ENCODE data around the gene JPT1.
A peak's percentile ranks its signal among the peaks of the same experiment; 100 is the strongest.
"Not testable (repeated sequence)": the region's sequence is repeated elsewhere in the genome, so short reads cannot be mapped to it uniquely, and the experiment has no call there.

JPT1 gene

DNA sequence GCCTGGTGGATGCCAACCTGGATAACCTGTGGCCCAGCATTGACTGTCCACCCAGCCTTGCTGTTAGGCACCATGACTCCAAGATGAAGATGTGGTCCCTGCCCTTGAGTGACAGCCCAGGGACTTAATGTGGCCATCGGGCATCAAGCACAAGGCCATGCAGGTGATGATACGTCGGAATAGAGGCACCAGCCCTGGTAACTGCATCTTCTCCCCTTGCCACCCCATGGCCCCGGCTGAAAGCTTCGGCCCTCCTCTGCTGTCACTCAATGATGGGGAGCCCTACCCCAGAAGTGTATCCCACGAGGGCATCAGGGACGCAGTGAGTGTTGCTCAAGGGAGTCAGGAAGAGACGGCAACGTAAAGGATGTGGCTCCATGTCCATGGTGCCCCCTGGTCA lies 24.7 kb downstream of the JPT1 start:
- DNase-seq: no peak

DNA sequence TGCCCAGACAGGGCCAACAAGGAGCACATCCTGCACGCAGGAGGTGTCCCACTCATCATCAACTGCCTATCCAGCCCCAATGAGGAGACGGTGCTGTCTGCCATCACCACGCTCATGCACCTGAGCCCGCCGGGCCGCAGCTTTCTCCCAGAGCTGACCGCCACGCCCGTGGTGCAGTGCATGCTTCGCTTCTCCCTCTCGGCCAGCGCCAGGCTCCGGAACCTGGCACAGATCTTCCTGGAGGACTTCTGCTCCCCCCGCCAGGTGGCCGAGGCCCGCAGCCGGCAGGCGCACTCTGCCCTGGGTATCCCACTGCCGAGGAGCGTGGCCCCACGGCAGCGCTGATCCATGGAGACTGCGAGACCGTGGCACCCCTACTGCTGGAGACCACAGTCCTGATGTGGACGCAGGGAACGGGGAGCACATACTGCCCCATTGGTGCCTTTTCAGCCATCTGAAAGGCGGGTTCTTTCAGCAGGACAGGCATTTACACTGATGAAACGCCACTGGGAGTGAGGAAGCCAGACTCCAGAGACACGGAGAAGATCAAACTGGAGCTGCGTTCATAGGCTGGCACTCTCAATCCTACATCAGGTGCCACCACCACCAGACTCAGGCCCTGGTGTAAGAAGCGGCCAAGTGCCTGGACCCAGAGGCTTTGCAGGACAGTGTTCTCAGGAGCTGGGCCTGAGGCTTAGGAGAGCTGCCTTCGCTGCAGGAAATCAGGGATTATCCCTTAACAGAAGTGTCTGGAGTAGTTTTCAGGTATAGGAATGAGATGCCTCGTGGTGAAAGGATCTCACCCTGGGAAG lies 25.4 kb downstream of the JPT1 start:
- DNase-seq: no peak

DNA sequence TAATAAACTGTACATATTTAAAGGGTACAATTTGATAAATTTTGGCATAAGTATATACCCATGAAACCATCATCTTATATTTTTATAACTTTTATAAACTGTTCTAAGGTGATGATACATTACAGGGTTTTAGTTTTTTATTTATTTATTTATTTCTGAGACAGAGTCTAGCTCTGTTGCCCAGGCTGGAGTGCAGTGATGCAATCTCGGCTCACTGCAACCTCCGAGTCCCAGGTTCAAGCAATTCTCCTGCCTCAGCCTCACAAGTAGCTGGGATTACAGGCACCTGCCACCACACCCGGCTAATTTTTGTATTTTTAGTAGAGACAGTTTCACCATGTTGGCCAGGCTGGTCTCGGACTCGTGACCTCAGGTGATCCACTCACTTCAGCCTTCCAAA lies 26.4 kb downstream of the JPT1 start:
- not testable (repeated sequence) for DNase-seq

DNA sequence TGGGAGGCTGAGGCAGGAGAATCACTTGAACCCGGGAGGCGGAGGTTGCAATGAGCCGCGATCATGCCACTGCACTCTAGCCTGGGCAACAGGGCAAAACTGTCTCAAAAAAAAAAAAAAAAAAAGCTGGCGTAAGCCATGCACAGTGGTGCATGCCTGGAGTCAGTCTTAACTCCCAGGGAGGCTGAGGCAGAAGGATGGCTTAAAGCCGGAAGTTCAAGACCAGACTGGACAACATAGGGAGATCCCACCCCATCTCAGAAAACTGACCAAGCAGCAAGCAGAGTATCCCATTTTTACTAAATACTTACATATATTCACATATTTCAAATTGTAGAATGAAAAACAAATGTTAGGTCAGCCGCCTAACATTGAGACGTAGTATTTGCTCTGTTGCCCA lies 27.4 kb downstream of the JPT1 start:
- no peak for DNase-seq

DNA sequence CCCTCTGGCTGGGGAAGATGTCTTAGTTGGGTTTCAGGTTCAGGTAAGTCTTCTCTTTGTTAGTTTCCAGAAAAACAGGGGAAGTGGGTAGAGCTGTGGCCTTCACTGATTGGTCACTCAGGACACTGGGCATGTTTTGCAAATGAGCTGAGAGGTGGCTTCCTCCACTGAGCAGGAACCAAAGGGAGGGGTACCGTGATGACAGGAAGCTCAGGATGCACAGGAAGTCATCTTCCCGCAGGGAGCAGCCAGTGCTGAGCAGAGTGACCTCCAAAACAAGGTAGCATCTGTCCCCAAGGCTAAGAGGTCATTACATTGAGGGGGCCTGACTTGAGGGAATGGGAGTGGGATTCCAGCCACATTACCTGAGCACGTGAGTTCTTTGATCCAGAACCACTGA lies 28.3 kb downstream of the JPT1 start:
- no peak for DNase-seq

DNA sequence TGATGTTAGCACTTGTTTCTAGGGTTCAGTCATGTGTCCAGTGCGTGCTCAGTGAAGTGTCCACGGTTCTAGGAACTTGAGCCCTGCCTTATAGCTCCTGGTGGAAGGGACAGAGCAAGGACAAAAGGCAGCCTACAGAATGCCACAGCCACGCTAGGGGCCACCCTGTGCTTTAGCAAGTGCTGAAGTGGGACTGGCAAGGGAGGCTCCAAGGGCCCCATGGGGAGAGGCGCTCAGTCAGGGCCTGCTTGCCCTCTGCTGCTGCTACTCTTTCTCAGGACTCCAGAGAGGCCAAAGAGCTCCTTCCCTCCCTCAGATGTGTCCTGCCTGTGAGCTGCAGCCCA lies 29.5 kb downstream of the JPT1 start:
- no peak for DNase-seq

DNA sequence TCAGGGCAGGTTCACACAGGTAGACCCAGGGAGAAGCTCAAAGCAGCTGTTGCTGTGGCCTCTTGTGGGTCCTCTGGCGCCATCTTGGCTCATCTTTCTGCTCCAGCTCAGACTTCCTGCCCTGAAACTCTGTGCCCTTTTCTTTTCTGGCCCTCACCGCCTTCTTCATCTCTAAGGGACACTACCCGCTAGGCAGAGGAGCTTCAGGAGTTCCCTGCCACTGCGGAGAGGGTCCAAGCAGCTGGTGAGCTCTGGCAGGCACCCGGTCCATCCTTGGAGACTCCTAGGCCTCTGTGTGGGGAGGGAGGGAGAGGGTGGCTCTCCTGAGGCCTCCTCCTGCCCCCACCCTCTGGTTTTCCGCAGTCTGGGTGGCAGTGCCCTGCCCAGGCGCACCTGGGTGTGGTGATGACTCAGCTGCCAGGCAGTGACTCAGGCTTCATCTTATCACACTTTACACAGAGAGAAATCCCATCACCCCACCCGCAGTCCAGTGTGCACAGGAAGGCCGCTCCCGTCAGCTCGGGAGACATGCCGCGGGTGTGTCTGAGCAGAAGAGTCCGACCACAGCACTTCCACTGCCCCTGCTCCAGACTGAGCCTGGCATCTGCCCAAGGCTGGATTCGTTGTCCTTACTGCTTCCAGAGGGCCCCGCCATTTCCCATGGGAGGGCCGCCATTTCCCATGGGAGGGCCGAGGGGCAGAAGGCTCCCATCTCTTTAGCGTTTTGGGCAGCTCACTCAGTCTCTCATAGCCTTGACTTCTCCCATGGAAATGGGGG lies 30.1 kb downstream of the JPT1 start:
- DNase-seq: peak; percentile 48

DNA sequence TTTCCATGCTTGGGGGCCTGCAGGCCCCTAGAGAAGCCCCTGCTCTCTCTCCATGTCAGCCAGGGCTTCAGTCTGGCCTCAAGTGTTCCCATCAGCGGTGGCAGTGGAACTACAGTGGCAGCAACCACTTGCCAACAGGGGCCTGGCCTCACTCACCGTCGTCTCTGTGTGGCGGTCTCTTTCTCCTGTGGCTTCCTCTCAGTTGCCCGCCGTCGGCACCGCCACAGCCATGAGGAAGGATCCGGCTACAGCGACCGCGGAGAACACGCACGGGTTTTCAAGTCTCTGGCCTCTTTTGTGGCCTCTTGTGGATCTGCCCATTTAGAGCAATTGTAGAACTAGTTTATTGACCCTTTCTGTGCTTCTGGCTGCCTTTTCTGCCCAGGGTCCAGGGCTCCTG lies 36.0 kb downstream of the JPT1 start:
- no peak for DNase-seq

DNA sequence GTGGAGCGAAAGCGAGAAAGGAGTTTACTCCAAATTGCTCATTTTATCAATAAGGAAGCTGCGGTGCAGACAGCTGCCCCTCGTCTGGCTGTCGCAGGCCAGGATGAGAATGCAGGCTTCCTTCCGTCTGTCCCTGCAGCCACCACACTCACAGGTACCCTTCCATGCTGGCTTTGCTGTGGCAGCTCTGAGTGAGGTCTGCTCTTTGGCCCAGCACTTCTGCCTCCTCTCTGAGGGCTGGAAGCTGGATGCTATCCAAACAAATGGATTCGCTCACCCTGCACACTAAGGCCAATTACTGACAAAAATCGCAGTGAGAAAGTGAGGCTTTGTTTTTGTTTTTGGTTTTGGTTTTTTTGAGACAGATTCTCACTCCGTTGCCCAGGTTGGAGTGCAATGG lies 37.6 kb downstream of the JPT1 start:
- no peak for DNase-seq

DNA sequence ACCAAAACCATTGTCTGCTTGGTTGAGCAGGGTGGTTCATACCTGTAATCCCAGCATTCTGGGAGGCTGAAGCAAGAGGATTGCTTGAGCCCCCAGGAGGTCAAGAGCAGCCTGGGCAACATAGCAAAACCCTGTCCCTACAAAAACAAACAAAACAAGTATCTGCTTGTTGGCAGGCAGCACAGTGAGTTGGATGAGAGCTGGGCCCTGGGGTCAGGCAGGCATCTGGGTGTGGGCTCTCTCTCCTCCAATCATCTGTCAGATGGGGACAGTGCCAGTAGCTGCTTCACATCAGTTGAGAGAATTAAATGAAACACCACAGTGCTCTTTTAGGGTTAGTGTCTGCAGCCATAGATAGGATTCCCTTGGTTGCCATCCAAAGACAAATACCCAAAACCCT lies 38.8 kb downstream of the JPT1 start:
- DNase-seq: no peak

DNA sequence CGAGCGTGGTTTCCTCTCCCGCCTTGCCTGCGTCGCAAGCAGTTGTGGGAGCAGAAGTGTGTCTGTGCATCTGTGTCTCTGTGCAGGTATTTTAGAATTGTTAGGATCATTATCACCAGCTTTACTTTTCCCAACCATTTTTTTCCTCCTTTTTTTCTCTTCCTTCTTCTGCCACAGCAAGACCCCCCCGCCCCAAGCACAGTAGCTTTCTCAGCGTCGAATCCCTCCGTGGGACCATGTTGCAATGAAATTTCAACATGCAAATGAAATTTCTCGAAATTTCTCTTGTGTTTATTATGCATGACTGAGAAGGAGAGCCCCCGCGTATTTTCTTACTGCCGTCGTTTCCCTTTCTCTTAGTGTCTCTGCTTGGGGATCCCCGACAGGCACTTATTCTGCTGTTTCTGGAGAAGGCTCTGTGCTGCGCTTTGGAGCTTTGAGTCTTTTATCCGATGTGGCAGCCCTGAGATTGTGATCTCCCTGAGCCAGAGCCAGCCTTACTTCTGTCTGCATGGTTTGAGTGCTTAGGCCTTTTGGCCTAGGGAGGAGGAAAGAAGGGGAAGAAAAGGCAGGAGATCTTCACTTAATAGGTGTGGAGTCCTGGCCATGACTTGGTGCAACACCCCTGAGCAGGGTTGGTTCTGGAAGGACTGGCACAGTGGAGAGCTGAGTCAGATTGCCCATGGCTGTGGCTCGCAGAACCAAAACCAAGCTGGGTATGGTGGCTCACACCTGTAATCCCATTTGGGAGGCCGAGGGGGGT lies 39.6 kb downstream of the JPT1 start:
- no peak for DNase-seq

DNA sequence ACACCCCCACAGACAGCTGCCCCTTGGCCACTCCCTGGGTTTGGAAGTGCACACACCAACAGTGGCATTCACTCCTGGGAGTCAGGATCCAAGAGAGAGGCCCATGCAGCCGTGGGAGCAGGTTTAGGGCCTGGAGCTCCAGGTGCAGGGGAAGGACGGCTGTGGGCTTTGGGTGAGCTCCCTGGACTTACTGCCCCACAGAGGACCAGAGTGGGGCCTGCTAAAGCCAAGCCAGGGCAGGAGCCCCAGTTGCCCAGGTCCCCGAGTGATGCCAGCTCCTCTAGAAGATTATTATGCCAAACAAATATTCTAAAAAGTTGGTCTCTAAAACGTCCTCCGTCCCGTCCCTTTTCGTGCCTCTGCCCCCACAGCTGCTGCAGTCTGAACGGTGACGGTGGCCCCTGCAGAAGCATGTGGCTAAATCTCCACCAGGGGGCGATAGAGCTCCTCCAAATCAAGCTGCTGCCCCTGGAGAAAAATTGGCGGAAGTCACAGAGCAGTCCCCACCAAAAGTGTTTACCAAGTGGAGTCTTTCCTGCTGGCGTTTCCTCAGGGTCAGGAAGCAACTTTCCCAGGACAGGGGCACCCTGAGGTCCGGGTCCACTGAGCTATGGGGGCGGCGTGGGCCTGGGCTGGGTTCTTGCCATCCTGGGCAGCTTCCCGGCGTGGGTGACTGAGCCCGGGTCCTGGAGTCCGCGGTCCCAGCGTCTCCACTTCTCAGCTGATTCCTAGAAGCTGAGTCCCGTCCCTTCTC lies 40.3 kb downstream of the JPT1 start:
- DNase-seq: peak; percentile 83

DNA sequence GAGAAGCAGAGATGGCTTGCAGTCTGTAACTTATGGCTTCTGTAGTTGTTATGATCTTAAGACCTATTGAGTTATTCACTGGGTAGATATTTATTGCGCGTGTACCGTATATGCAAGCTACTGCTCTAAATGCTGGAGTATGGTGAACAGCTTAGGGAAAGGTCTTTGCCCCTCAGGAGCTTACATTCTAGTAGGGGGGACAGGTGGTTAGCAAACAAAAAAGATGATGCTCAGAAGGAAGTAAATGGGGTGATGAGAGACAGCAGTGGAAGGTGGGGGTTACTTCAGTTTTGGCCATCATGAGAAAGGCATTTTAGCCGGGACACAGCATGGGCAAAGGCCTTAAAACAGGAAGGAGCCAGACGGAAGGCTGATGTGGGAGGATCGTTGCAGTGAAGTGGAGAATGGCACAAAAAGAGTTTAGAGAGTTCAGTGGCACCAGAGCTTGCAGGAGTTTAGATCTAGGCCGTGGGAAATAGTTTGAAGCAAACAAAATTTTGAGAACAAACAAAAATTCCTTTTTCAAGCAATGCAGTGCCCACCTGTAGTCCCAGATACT lies 42.5 kb downstream of the JPT1 start:
- DNase-seq: no peak

DNA sequence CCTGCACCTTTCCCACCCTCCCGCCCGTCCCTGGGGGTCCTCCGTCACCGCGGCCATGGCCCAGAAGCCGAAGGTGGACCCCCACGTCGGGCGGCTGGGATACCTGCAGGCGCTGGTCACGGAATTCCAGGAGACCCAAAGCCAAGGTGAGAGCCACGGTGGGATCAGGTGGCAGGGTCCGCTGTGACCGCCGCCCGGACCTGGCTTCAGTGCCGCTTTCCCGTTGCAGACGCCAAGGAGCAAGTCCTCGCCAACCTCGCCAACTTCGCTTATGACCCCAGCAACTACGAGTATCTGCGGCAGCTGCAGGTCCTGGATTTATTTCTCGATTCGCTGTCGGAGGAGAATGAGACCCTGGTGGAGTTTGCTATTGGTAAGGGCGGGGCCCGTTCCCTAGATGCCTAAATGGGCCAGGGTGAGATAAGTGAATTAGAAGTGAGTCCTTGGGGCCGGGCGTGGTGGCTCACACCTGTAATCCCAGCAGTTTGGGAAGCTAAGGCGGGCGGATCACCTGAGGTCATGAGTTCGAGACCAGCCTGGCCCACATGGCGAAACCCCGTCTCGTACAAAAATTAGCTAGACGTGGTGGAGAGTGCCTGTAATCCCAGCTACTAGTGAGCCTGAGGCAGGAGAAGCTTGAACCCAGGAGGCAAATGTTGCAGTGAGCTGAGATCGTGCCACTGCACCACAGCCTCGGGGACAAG lies 43.9 kb downstream of the JPT1 start:
- no peak for DNase-seq

DNA sequence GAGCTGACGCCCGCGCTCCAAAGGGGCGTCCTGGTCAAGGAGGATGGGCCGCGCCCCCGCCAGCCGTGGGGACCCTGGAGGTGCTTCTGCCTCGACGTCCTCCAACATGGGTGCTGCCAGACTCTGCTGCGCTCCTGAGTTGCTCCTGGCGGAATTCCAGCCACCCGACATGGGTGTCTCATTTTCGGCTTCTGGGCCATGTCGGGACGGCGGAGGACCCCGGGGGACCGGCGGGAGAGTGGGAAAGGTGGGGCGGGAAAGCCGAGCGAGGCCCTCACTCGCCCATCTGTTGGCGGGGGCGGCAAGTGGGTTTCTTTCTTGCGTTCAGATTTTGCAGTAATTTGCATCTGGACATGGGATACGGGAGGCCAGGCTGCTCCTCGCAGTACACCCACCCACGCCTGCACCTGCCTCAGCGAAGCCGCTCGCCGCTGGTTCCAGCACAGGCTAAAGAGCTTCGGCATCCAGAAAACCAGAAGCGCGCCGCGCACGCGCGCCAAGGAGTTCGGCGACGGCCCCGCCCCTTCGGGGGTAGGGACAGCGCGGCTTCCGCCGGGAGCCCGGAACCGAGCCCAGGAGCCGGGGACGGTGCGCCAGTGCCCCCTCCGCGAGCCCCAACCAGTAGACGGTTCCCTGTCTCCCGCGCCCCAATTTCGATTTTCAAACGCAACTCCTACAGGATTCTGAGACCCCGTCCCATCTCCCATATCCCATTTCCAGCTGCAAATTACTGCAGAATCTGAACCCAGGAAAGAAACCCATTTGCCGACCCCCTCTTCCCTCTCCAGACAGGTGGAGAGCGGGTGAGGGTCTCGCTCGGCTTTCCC lies 44.7 kb downstream of the JPT1 start, which contains the start of gene ARMC7:
TSS of gene ARMC7 (plus strand) at position 563 of the 827 bp plus-strand sequence. CDS start 320 bp downstream, outside the sequence.
- DNase-seq: peak; percentile 81

DNA sequence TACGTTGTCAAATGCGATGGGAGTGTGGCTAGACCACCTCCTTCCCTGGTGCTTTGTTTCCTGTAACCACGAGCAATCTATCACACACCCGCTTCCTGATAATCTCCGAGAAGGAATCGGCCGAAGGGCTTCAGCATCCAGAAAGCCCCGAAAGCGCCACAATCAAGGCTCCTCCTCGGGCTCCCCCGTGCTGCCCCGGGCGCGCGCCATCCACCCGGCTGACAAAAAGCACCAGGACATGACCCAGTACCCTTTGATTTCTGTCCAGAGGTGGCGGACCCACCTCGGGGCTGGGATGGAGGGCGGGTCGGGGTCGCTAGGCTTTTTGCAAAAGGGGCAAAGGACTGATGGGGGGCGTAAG lies 45.3 kb downstream of the JPT1 start:
- no peak for DNase-seq

DNA sequence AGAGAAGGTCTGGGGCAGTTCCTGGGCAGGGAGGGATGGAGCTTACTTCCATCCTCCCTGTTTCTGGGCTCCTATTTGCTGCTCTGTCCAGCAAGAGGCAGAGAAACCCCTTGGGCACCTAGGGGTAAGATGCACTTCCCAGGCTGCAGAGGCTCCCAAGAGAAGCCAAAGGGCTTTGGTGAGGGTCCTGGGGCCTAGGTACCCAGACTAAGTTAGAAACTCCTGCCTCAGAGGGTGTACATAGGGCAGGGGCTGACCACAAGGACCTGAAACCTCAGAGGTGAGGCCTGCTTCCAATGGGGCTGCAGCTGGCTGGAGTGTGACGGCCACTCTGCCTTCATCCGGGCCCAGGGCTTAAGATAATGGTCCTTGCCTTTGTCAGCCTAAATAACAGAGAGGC lies 46.1 kb downstream of the JPT1 start:
- DNase-seq: no peak

DNA sequence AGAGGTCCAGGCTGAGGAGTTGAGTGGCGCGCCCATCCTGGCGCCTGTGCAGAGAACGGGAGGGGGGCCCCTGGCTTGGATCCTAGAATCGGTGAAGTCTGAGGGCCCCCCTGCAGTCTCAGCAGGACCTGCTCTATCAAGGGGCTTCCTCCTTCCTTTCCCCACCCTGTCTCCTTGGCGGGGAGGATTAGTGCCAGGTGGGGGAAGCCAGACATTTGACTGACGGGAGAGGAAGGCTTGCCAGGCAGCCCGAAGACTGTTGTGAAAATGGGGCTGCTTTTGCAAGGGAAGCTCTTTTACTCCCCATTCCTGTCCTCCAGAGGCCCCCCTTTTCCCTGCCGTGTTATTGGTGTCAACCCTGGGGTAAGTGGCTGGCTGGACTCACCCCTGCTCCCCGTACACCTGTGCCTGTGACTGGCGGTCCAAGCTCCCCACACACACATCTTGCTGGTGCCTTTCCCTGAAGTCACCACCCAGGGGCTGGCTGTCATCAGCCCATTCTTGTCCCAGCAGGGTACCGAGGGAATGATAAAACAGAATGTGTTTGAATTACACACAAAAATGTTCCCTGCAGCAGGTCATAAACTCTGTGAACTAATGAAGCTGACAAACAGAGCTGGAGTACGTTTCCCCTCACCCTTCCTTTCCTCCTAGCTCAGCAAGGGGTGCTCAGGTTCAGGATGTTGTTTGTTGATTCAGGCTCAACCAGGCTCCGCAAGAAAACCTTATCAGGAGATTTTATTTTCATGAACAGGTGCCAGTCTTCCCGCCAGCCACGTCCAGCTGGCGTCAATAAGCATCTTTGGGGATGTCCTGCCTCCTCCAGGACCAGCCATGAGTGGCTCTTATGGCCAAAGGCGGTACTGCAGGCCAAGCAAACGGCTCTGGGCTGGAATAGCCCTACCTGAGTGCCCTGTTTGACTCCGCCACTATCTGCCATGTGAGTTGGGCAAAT lies 48.9 kb downstream of the JPT1 start:
- DNase-seq: peak; percentile 40
